ENCODE measurements around the gene LGI4. TPM values are rescaled to one million over a fixed set of nuclear protein-coding genes. Genes with fewer than 3 reads are reported as not detected.

The LGI4 gene
- total RNA-seq, 1 experiment from 2014 or later, result 0.43 TPM

DNA sequence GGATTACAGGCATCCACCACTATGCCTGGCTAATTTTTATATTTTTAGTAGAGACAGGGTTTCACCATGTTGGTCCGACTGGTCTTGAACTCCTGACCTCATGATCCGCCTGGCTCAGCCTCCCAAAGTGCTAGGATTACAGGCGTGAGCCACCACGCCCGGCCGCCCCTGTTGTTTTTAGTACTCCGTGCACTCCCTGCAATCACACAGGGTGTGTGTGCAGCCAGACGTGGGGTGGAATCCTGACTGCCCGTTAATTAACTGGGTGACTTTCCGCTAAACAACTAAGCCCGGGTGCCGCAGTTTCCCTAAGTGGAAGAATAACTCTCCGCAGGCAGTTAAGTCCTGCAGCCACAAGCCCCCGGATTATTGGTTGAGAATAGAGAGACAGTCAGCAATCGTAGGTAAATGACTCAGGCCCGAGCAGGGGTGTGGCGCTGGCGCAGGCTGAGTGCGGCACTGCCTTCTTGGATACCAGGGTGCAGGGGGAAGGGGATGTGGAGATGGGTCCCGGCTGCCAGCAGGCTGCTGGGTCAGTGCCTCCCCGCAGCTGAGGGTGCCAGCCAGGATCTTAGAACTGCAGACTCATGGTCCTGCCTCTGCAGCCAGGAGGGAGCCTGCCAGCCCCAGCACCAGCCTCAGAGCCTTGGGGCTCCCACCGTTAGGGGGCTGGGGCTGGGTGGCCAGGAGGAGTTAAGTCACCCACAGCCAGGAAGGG is 25.3 kb downstream of the LGI4 start:
- H3K27ac Mint-ChIP-seq (ENCODE audit: unreplicated experiment), result no peak overlapping the region
- H3K27me3 Mint-ChIP-seq (ENCODE audit: insufficient read depth, unreplicated experiment), result no peaks in the 10 kb centered on the region
- no peak overlapping the region for H3K4me3 ChIP-seq (ENCODE audit: low read depth, low read length)
- POLR2A ChIA-PET, result no interaction called here
- CTCF ChIA-PET, result no interaction called here
- no peaks in the 10 kb centered on the region for H3K27me3 ChIP-seq (replicated peaks; ENCODE audit: control insufficient read depth, insufficient read depth, low read length)
- TF ChIP-seq, protein P1, sequence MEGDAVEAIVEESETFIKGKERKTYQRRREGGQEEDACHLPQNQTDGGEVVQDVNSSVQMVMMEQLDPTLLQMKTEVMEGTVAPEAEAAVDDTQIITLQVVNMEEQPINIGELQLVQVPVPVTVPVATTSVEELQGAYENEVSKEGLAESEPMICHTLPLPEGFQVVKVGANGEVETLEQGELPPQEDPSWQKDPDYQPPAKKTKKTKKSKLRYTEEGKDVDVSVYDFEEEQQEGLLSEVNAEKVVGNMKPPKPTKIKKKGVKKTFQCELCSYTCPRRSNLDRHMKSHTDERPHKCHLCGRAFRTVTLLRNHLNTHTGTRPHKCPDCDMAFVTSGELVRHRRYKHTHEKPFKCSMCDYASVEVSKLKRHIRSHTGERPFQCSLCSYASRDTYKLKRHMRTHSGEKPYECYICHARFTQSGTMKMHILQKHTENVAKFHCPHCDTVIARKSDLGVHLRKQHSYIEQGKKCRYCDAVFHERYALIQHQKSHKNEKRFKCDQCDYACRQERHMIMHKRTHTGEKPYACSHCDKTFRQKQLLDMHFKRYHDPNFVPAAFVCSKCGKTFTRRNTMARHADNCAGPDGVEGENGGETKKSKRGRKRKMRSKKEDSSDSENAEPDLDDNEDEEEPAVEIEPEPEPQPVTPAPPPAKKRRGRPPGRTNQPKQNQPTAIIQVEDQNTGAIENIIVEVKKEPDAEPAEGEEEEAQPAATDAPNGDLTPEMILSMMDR (IDR thresholded peaks at IDR 0.05; ENCODE audit: insufficient read depth in 1 of 2, low read depth in 1 of 2, low read length in 1 of 2, severe bottlenecking in 1 of 2, unreplicated experiment in 1 of 2), result no peak
- no peaks in the 10 kb centered on the region for H3K36me3 Mint-ChIP-seq (ENCODE audit: insufficient read depth, unreplicated experiment)
- DNase-seq, result no peak
- peaks cover 7% of the 10 kb centered on the region; the same call in 1 of the 2 replicates for H3K9me3 ChIP-seq
- peaks cover 4% of the 10 kb centered on the region; the same call in 1 of the 2 replicates for H3K4me1 ChIP-seq
- no peaks in the 10 kb centered on the region for H3K4me1 Mint-ChIP-seq (ENCODE audit: low read depth, unreplicated experiment)
- intact Hi-C loops (cut with micrococcal nuclease; ENCODE audit: unreplicated experiment), result no loop called here
- no TSS peak for BruUV-seq (replicated peaks)
- H3K4me3 Mint-ChIP-seq (ENCODE audit: unreplicated experiment), result no peak overlapping the region
- H3K9me3 Mint-ChIP-seq (ENCODE audit: unreplicated experiment), result no peaks in the 10 kb centered on the region
- H3K36me3 ChIP-seq (ENCODE audit: control insufficient read depth, insufficient read depth, low read length), result peaks cover 1% of the 10 kb centered on the region; the same call in 1 of the 2 replicates

DNA sequence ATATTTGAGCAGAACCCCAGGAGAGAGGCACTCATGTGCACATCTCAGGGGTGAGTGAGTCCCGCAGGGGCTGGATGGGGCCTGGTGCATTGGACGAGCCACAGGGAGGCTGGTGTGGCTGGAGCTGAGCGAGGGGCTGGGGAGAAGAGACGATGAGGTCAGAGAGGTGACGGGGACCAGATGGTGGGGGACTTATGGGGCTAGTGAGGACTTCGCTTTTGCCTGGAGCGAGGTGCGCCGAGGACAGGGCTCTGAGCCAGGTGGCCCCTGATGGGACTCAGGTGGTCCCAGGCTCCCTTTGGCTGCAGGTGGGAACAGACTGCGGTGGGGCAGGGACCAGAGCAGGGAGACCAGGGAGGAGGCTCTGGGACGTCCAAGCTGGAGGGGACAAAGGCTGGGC is 26.1 kb downstream of the LGI4 start:
- TF ChIP-seq, protein P1 (IDR thresholded peaks at IDR 0.05; ENCODE audit: insufficient read depth in 1 of 2, low read depth in 1 of 2, low read length in 1 of 2, severe bottlenecking in 1 of 2, unreplicated experiment in 1 of 2), result no peak
- no peaks in the 10 kb centered on the region for H3K36me3 Mint-ChIP-seq (ENCODE audit: insufficient read depth, unreplicated experiment)
- Histone ChIP-seq H3K9me3 (peaks cover 7% of the 10 kb centered on the region; the same call in 1 of the 2 replicates), H3K27me3 (replicated peaks; ENCODE audit: control insufficient read depth, insufficient read depth, low read length) (no peaks in the 10 kb centered on the region), H3K4me3 (ENCODE audit: low read depth, low read length) (no peak overlapping the region), H3K36me3 (ENCODE audit: control insufficient read depth, insufficient read depth, low read length) (peaks cover 1% of the 10 kb centered on the region; the same call in 1 of the 2 replicates), H3K4me1 (no peaks in the 10 kb centered on the region)
- no peaks in the 10 kb centered on the region for H3K4me1 Mint-ChIP-seq (ENCODE audit: low read depth, unreplicated experiment)
- H3K4me3 Mint-ChIP-seq (ENCODE audit: unreplicated experiment), result no peak overlapping the region
- BruUV-seq (replicated peaks), result no TSS peak
- ChIA-PET CTCF (interaction anchor here (0.6 kb wide), 2 partner anchors 41 to 870 kb away, joined by 3 read pairs; no protein-coding TSS in a partner anchor), POLR2A (no interaction called here)
- H3K9me3 Mint-ChIP-seq (ENCODE audit: unreplicated experiment), result no peaks in the 10 kb centered on the region
- no peak for DNase-seq
- H3K27ac Mint-ChIP-seq (ENCODE audit: unreplicated experiment), result no peak overlapping the region
- intact Hi-C loops (cut with micrococcal nuclease; ENCODE audit: unreplicated experiment), result no loop called here
- no peaks in the 10 kb centered on the region for H3K27me3 Mint-ChIP-seq (ENCODE audit: insufficient read depth, unreplicated experiment)

DNA sequence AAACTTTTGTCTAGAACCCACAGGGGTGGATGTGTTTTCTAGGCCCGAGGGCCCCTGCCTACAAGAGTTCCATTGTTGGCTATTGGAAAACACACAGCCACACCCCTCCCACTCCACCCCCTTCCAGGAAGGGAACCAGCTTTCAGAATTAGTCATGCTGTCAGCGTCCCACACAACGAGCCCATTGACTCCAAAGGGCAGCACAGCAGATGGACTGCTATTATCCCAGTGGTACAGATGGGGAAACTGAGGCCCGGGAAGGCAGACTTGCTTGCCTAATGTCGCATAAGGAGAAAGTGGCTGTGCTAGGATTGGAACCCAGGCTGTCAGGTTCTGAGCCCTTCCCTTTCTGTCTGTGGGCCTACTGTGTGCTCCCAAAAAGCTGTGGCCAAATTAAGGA is 27.3 kb downstream of the LGI4 start:
- DNase-seq, result peak in 1 of 2 experiments; percentile 59
- no peaks in the 10 kb centered on the region for H3K27me3 Mint-ChIP-seq (ENCODE audit: insufficient read depth, unreplicated experiment)
- H3K27me3 ChIP-seq (replicated peaks; ENCODE audit: control insufficient read depth, insufficient read depth, low read length), result no peaks in the 10 kb centered on the region
- CTCF ChIA-PET, result no interaction called here
- H3K27ac Mint-ChIP-seq (ENCODE audit: unreplicated experiment), result no peak overlapping the region
- no peak overlapping the region for H3K4me3 Mint-ChIP-seq (ENCODE audit: unreplicated experiment)
- H3K9me3 ChIP-seq, result peaks cover 7% of the 10 kb centered on the region; the same call in 1 of the 2 replicates
- peaks cover 6% of the 10 kb centered on the region for H3K4me1 Mint-ChIP-seq (ENCODE audit: low read depth, unreplicated experiment)
- TF ChIP-seq, protein P1 (IDR thresholded peaks at IDR 0.05; ENCODE audit: insufficient read depth in 1 of 2, low read depth in 1 of 2, low read length in 1 of 2, severe bottlenecking in 1 of 2, unreplicated experiment in 1 of 2), result no peak
- peaks cover 7% of the 10 kb centered on the region for H3K9me3 Mint-ChIP-seq (ENCODE audit: unreplicated experiment)
- no peak overlapping the region for H3K4me3 ChIP-seq (ENCODE audit: low read depth, low read length)
- no TSS peak for BruUV-seq (replicated peaks)
- H3K36me3 Mint-ChIP-seq (ENCODE audit: insufficient read depth, unreplicated experiment), result no peaks in the 10 kb centered on the region
- H3K4me1 ChIP-seq, result peaks cover 5% of the 10 kb centered on the region; the same call in 1 of the 2 replicates
- POLR2A ChIA-PET, result no interaction called here
- H3K36me3 ChIP-seq (ENCODE audit: control insufficient read depth, insufficient read depth, low read length), result no peaks in the 10 kb centered on the region
- intact Hi-C loops (cut with micrococcal nuclease; ENCODE audit: unreplicated experiment), result no loop called here

Measured in Caco-2 (cell line).